HG03095 (cell line): ENCODE results near the gene HIVEP2.
A peak's percentile ranks its signal among the peaks of the same experiment; 100 is the strongest.
"Not testable (repeated sequence)": the region's sequence is repeated elsewhere in the genome, so short reads cannot be mapped to it uniquely, and the experiment has no call there.

Source experiments
- ATAC-seq: cut with Tn5 transposase; IDR thresholded peaks from one replicate; pipeline ENCODE4 v1.9.1; 2021; ENCODE audit warnings: moderate library complexity; ENCODE audit not compliant: unreplicated experiment

The HIVEP2 gene

GRCh38 chr6:142945049-142945445, at the start of gene HIVEP2:
Gene HIVEP2 (minus strand): TSS chr6:142945176. CDS start chr6:142774738, 170,438 bp downstream.
- peak; percentile 22 for ATAC-seq

GRCh38 chr6:142993977-142994376, 49.0 kb upstream of the HIVEP2 start:
- ATAC-seq: no peak

DNA sequence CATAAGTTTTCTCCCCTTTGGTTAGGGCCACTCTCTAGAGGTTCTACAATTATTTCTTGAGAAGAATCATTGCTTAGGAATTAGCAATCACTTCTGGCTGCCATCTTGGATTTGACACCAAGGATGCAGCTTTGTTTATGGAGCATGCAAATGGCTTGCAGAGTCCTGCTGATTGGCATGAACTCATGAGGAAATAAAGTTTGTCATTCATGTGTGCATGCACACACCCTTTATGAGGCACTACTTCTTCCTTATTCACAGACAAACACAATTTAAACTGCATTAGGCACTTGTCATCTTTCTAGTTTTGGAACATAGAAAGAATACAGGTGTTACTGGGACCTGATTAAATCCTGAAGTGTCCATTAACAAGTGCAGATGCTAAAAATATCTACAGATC, 42.5 kb upstream of the HIVEP2 start:
- ATAC-seq: no peak

- no peak for ATAC-seq
These were observed 40.3 kb upstream of the HIVEP2 start for GRCh38 chr6:142985281-142985680.

DNA sequence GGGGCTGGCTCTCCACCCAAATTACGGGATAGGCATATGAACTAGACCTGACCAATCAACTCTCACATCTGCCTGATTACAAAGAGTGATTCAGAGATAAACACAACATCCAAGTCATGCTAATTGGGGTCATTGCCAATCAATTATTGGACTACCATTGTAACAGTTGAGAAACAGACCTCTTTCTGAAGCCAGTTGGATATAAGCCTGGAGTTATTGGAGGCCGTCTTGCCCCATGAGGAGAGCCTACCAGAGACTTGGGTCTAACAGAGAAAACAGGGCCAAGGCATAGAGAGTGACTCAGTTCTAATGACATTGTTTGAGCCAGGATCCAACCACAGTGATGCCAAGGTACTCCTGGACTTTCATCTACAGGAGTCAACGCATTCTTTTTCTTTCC, 39.4 kb upstream of the HIVEP2 start:
- ATAC-seq: no peak

- no peak for ATAC-seq
These were observed 30.4 kb upstream of the HIVEP2 start for GRCh38 chr6:142975365-142975764.

- ATAC-seq: not testable (repeated sequence)
These were observed 26.0 kb upstream of the HIVEP2 start for GRCh38 chr6:142970941-142971340.

- ATAC-seq: no peak
These were observed 23.6 kb upstream of the HIVEP2 start for GRCh38 chr6:142968601-142969000.

- no peak for ATAC-seq
These were observed 21.3 kb upstream of the HIVEP2 start for GRCh38 chr6:142966294-142966693.

- ATAC-seq: no peak
These were observed 20.2 kb upstream of the HIVEP2 start for GRCh38 chr6:142965164-142965563.

- ATAC-seq: no peak
These were observed 15.1 kb upstream of the HIVEP2 start for GRCh38 chr6:142960098-142960497.

DNA sequence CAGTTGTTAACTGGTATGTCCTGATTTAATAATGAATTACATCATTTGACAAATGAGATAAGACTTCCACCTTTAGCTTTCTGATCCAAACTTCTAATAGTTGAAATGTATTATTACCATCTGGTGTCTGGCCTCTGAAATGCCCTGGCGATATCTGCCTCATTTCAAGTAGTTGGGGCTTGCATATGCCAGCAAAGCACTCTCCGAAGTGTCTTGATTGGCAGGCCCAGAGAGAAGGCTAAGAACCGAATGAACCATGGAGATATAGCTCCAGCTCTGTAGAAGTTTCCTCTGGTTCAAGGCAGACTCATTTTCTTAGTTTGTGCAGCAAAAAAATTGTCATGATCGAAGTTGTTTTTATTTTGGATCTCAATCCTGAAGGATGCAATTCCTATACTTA, 13.4 kb upstream of the HIVEP2 start:
- no peak for ATAC-seq

DNA sequence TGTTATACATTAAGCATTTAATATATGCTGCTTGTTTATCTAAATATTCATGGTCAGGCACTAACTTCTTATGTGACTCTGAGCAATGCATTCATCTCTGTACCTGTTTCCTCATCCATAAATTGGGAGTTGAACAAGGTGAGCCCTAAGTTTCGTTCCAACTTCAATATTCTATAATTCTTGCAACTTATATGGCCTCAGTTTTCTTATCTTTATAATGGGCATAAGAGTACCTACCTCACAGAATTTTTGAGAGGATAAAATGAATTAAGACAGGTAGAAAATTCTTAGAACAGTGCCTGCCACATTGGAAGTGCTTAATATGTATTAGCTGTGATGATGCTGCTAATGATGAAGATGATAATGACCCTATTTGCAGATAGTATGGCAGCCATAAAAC, 11.8 kb upstream of the HIVEP2 start:
- ATAC-seq: no peak

DNA sequence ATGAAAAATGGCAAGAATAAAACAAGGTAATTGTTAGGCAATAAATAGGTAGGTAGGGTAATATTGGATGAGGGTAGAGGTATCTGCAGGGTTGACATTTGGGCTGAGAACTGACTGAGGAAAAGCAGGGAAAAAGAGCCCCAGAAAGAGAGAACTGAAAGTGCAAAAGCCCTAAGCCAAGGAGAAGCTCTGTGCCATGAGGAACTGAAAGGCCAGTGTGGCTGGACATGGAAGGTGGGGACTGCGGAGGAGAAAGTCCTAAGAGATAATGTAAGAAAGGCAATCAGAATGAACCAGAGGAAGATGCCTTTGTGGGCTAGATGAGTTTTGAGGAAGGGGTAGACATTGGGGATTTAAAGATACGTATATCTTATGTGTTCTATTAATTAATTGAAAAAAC, 9.9 kb upstream of the HIVEP2 start:
- ATAC-seq: no peak

- no peak for ATAC-seq
These were observed 8.6 kb upstream of the HIVEP2 start for GRCh38 chr6:142953373-142954273.

GRCh38 chr6:142952614-142953013, 7.6 kb upstream of the HIVEP2 start:
- ATAC-seq: peak; percentile 80

- ATAC-seq: no peak
These were observed 5.3 kb upstream of the HIVEP2 start for GRCh38 chr6:142950291-142950690.

GRCh38 chr6:142947714-142948480, 2.9 kb upstream of the HIVEP2 start:
- ATAC-seq: peak; percentile 28

- peak; percentile 49 for ATAC-seq
These were observed 2.1 kb upstream of the HIVEP2 start for GRCh38 chr6:142946924-142947713.

GRCh38 chr6:142946181-142946923, 1.4 kb upstream of the HIVEP2 start:
- peak; percentile 26 for ATAC-seq
